ENCODE measurements around the gene U2AF1L4.

The U2AF1L4 gene

GRCh38 chr19:35703343-35703742, 41.9 kb downstream of the U2AF1L4 start:
- DNase-seq: no peak

- peak; percentile 96 for DNase-seq
Measured at GRCh38 chr19:35702223-35703012, 42.8 kb downstream of the U2AF1L4 start.

DNA sequence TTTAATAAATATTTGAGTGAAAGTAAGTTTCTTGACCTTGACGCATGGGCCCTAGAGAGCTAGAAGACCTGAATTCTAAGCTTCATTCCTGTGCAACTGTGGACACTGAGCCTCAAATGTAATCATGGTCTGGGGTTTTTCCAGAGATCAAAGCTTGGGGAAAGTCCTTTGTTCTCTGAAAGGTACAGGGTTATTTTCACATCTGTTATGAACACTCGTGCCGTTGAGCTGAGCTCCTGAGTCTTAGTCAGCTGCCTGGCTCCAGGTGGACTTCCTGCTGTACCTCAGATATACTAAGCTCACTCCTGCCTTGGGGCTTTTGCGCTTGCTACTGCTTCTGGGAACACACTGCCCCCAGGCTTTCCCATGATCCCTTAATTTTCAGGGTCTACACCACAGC, 48.4 kb downstream of the U2AF1L4 start:
- no peak for DNase-seq

GRCh38 chr19:35695895-35696422, 49.3 kb downstream of the U2AF1L4 start:
- DNase-seq: no peak

- peak; percentile 81 for DNase-seq
Measured at GRCh38 chr19:35693835-35694599, 51.2 kb downstream of the U2AF1L4 start.

DNA sequence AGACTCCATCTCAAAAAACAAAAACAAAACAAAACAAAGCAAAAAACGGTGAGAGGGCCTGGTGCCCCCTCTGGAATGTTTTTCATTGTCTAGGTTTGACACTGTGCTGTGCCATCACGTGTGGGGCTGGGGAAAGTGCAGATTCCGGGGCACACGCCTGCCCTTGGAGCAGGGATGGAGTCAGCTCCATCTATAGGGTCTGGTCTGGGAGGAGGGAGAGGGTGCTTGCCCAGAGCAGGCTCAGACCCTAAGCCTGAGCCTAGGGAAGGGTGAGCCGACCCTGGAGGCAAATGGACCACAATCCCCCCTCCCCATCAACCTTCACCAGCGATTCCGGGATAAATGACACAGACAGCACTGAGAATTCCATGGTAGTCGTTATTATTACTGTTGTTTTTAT, 51.8 kb downstream of the U2AF1L4 start:
- no peak for DNase-seq
